Transverse colon (tissue), 4 donors: ENCODE data around the gene NBAS.

ENCODE experiments used
- EP300 ChIP-seq: sonication (generic); formaldehyde crosslinking; IDR thresholded peaks from one replicate; pipeline ENCODE4 v1.6.1; 2017; ENCODE audit warnings: antibody characterized with exemption, low read depth
- POLR2A ChIP-seq: fragments of 450-650 bp; IDR thresholded peaks from one replicate; pipeline ENCODE4 v1.6.1; 2016; ENCODE audit warnings: antibody characterized with exemption, mild to moderate bottlenecking, moderate library complexity
- POLR2AphosphoS5 ChIP-seq, 3 donors: sonication (generic); formaldehyde crosslinking; IDR thresholded peaks; one replicate each; pipeline ENCODE4 v1.6.1; 2016; ENCODE audit warnings: antibody characterized with exemption in 3 of 3
- TF ChIP-seq, protein P1 (sequence below), 5 experiments: fragments of 200-600 bp in 3 of 5; fragments of 450-650 bp in 2 of 5; sonication (generic) in 3 of 5; IDR thresholded peaks; 1 replicate in 2 of 5; 2 replicates in 3 of 5; pipeline ENCODE4 v1.5.1; 2016 to 2017; ENCODE audit warnings: antibody characterized with exemption in 5 of 5, inconsistent platforms in 3 of 5, mild to moderate bottlenecking in 2 of 5, moderate library complexity in 1 of 5

DNA sequence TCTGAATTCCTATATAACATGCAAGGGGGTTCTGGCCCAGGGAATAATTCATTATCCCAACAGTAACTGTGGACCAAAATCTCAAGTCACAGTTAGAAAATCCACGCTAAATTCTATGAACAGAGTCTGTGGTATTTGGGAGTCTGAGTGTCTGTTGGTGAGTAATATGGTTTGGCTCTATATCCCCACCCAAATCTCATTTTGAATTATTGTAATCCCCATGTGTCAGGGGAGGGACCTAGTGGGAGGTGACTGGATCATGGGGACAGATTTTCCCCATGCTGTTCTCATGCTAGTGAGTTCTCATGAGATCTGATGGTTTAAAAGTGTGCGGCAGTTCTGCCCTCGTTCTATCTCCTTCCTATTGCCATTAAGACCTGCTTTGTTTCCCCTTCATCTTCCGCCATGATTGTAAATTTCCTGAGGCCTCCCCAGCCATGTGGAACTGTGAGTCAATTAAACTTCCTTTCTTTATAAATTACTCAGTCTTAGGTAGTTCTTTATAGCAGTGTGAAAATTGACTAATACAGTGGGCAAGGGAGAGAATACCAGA lies 68.3 kb downstream of the NBAS start:
- TF ChIP-seq, protein P1, sequence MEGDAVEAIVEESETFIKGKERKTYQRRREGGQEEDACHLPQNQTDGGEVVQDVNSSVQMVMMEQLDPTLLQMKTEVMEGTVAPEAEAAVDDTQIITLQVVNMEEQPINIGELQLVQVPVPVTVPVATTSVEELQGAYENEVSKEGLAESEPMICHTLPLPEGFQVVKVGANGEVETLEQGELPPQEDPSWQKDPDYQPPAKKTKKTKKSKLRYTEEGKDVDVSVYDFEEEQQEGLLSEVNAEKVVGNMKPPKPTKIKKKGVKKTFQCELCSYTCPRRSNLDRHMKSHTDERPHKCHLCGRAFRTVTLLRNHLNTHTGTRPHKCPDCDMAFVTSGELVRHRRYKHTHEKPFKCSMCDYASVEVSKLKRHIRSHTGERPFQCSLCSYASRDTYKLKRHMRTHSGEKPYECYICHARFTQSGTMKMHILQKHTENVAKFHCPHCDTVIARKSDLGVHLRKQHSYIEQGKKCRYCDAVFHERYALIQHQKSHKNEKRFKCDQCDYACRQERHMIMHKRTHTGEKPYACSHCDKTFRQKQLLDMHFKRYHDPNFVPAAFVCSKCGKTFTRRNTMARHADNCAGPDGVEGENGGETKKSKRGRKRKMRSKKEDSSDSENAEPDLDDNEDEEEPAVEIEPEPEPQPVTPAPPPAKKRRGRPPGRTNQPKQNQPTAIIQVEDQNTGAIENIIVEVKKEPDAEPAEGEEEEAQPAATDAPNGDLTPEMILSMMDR (IDR thresholded peaks at IDR 0.05), result no peak
- no peak for TF ChIP-seq POLR2AphosphoS5 (IDR thresholded peaks at IDR 0.05)
- TF ChIP-seq EP300, result no peak
- TF ChIP-seq POLR2A, result no peak
